HEK293 (cell line): ENCODE results near the gene TSC2.
A peak's percentile ranks its signal among the peaks of the same experiment; 100 is the strongest.

Source experiments
- CTCF ChIA-PET: fragments of 350-600 bp; formaldehyde crosslinking; extraction: SDS; loops from one replicate; lab custom pipeline; 2021; ENCODE audit warnings: antibody characterized with exemption; lab: Yijun Ruan, JAX
- POLR2A ChIA-PET: fragments of 300-600 bp; formaldehyde crosslinking; extraction: SDS; loops from one replicate; lab custom pipeline; 2020; ENCODE audit warnings: antibody characterized with exemption, inconsistent platforms; lab: Yijun Ruan, JAX
- H3K27ac ChIP-seq: fragments of 200-500 bp; sonication (Bioruptor generic); 2 replicates; pipeline ENCODE4 v1.5.1; 2014; ENCODE audit warnings: low read depth, low read length, control low read depth, inconsistent platforms; ENCODE audit errors: extremely low read depth
- H3K36me3 ChIP-seq, 2 experiments: fragments of 200-500 bp in 1 of 2; sonication (Bioruptor generic) in 1 of 2; 1 replicate in 1 of 2; 2 replicates in 1 of 2; pipeline ENCODE4 v1.5.1; 2014 to 2017; ENCODE audit warnings: inconsistent platforms in 2 of 2, low read length in 2 of 2; ENCODE audit not compliant: control insufficient read depth in 2 of 2, insufficient read depth in 1 of 2
- H3K4me1 ChIP-seq: fragments of 200-500 bp; sonication (Bioruptor generic); 2 replicates; pipeline ENCODE4 v1.5.1; 2014; ENCODE audit warnings: mild to moderate bottlenecking, low read length, inconsistent platforms; ENCODE audit not compliant: control insufficient read depth, insufficient read depth
- H3K4me3 ChIP-seq: 2 replicates; pipeline ENCODE4 v1.5.1; 2011; ENCODE audit warnings: low read depth, mild to moderate bottlenecking, control low read depth, low read length, moderate library complexity
- H3K9me3 ChIP-seq: fragments of 200-500 bp; sonication (Bioruptor generic); 2 replicates; pipeline ENCODE4 v1.5.1; 2014; ENCODE audit warnings: low read depth, low read length, inconsistent platforms; ENCODE audit not compliant: control insufficient read depth, insufficient read depth
- ATF2 ChIP-seq: fragments of 450-650 bp; formaldehyde crosslinking; IDR thresholded peaks from 2 replicates; pipeline ENCODE4 v1.5.1; 2016; ENCODE audit warnings: missing biosample characterization, missing genetic modification characterization, low read depth
- BCL11A ChIP-seq: fragments of 450-650 bp; formaldehyde crosslinking; IDR thresholded peaks from 2 replicates; pipeline ENCODE4 v1.5.1; 2016; ENCODE audit warnings: low read depth, missing biosample characterization, missing genetic modification characterization
- BCL11B ChIP-seq: fragments of 450-650 bp; formaldehyde crosslinking; IDR thresholded peaks from 2 replicates; pipeline ENCODE4 v1.5.1; 2016; ENCODE audit warnings: low read depth, missing biosample characterization, missing genetic modification characterization
- GLIS1 ChIP-seq: fragments of 450-650 bp; formaldehyde crosslinking; IDR thresholded peaks from 2 replicates; pipeline ENCODE4 v1.5.1; 2016; ENCODE audit warnings: missing biosample characterization, missing genetic modification characterization
- KLF10 ChIP-seq: fragments of 450-650 bp; IDR thresholded peaks from 2 replicates; pipeline ENCODE4 v1.5.1; 2018; ENCODE audit warnings: missing biosample characterization, mild to moderate bottlenecking, missing genetic modification characterization
- REST ChIP-seq: fragments of 450-650 bp; formaldehyde crosslinking; IDR thresholded peaks from 2 replicates; pipeline ENCODE4 v1.5.1; 2016; ENCODE audit warnings: missing biosample characterization, missing genetic modification characterization
- SP2 ChIP-seq: fragments of 450-650 bp; formaldehyde crosslinking; IDR thresholded peaks from 2 replicates; pipeline ENCODE4 v1.5.1; 2016; ENCODE audit warnings: missing biosample characterization, missing genetic modification characterization
- SP3 ChIP-seq: fragments of 450-650 bp; formaldehyde crosslinking; IDR thresholded peaks from 2 replicates; pipeline ENCODE4 v1.5.1; 2016; ENCODE audit warnings: missing biosample characterization, missing genetic modification characterization
- ZBTB11 ChIP-seq: fragments of 450-650 bp; formaldehyde crosslinking; conservative IDR thresholded peaks from 2 replicates; pipeline ENCODE4 v1.5.1; 2016; ENCODE audit warnings: low read depth, missing biosample characterization, missing genetic modification characterization
- ZBTB8A ChIP-seq: fragments of 450-650 bp; formaldehyde crosslinking; IDR thresholded peaks from 2 replicates; pipeline ENCODE4 v1.5.1; 2016; ENCODE audit warnings: missing biosample characterization, missing genetic modification characterization
- ZNF169 ChIP-seq: fragments of 450-650 bp; formaldehyde crosslinking; IDR thresholded peaks from 2 replicates; pipeline ENCODE4 v1.5.1; 2016; ENCODE audit warnings: missing biosample characterization, missing genetic modification characterization
- ZNF335 ChIP-seq: fragments of 450-650 bp; formaldehyde crosslinking; conservative IDR thresholded peaks from 2 replicates; pipeline ENCODE4 v1.5.1; 2016; ENCODE audit warnings: missing biosample characterization, missing genetic modification characterization
- ZNF449 ChIP-seq: fragments of 450-650 bp; formaldehyde crosslinking; IDR thresholded peaks from 2 replicates; pipeline ENCODE4 v1.5.1; 2017; ENCODE audit warnings: missing biosample characterization, mild to moderate bottlenecking, missing genetic modification characterization, moderate library complexity
- ZNF529 ChIP-seq: fragments of 450-650 bp; formaldehyde crosslinking; IDR thresholded peaks from 2 replicates; pipeline ENCODE4 v1.5.1; 2017; ENCODE audit warnings: missing genetic modification characterization, missing biosample characterization; ENCODE audit not compliant: insufficient replicate concordance
- ZNF549 ChIP-seq: fragments of 450-650 bp; IDR thresholded peaks from 2 replicates; pipeline ENCODE4 v1.5.1; 2018; ENCODE audit warnings: missing biosample characterization, missing genetic modification characterization, mild to moderate bottlenecking, inconsistent platforms, moderate library complexity
- ZNF571 ChIP-seq: fragments of 450-650 bp; formaldehyde crosslinking; IDR thresholded peaks from 2 replicates; pipeline ENCODE4 v1.5.0; 2017; ENCODE audit warnings: missing biosample characterization, missing genetic modification characterization
- ZNF624 ChIP-seq: fragments of 450-650 bp; formaldehyde crosslinking; IDR thresholded peaks from 2 replicates; pipeline ENCODE4 v1.5.1; 2017; ENCODE audit warnings: missing biosample characterization, missing genetic modification characterization
- ZNF792 ChIP-seq: fragments of 450-650 bp; formaldehyde crosslinking; IDR thresholded peaks from 2 replicates; pipeline ENCODE4 v1.5.1; 2016; ENCODE audit warnings: missing biosample characterization, missing genetic modification characterization

TSC2 gene

GRCh38 chr16:2026461-2027023 lies 21.2 kb upstream of the TSC2 start, which contains the start of gene NHERF2:
Gene NHERF2, plus strand, starts transcription at chr16:2026902. Its CDS starts 104 bp downstream, at chr16:2027006.
- H3K4me1 ChIP-seq = peaks cover 3% of the 10 kb centered on the region; the same call in 1 of the 2 replicates
- peak within 1 kb of the TSS; percentile 42 for H3K4me3 ChIP-seq
- CTCF ChIA-PET = interaction anchor here (1.4 to 2.1 kb wide), 2 partner anchors 10 to 114 kb away, joined by 5 to 10 read pairs; no protein-coding TSS in a partner anchor
- TF ChIP-seq KLF10 (tag by site-specific recombination) (peak; percentile 62; the same call in 1 of the 2 replicates), ZBTB11 (tag by site-specific recombination) (0 out of 2 replicates have a peak, but pooled peaks have one; percentile 12), ZNF792 (tag by site-specific recombination) (peak; percentile 97), SP3 (tag by site-specific recombination) (0 out of 2 replicates have a peak, but pooled peaks have one; percentile 42), SP2 (tag by site-specific recombination) (0 out of 2 replicates have a peak, but pooled peaks have one; percentile 16), BCL11A (no peak), ZNF529 (tag by site-specific recombination) (no peak), ZNF335 (tag by site-specific recombination) (0 out of 2 replicates have a peak, but pooled peaks have one; percentile 29), REST (tag by site-specific recombination) (no peak)
- POLR2A ChIA-PET = interaction anchor here (0.5 to 2.6 kb wide), 4 partner anchors 12 to 129 kb away, joined by 3 to 15 read pairs (median 6); partner anchors contain the start of genes NTHL1, TRAF7 and TSC2
- H3K36me3 ChIP-seq = peaks cover 0 to 4% of the 10 kb centered on the region in 2 experiments; a peak in 1 of 3 replicates
- H3K9me3 ChIP-seq = no peaks in the 10 kb centered on the region
- peak within 1 kb of the TSS; percentile 31 for H3K27ac ChIP-seq

- POLR2A ChIA-PET = interaction anchor here (0.5 to 2.6 kb wide), 5 partner anchors 11 to 128 kb away, joined by 3 to 15 read pairs (median 6); partner anchors contain the start of genes NTHL1, TRAF7 and TSC2
- Histone ChIP-seq H3K27ac (peak overlapping the region; percentile 16; the same call in 1 of the 2 replicates), H3K9me3 (no peaks in the 10 kb centered on the region), H3K4me3 (peak overlapping the region; percentile 42), H3K4me1 (peaks cover 3% of the 10 kb centered on the region; the same call in 1 of the 2 replicates), H3K36me3 (peaks cover 0 to 4% of the 10 kb centered on the region in 2 experiments; a peak in 1 of 3 replicates)
- CTCF ChIA-PET = interaction anchor here (0.5 to 2.1 kb wide), 4 partner anchors 11 to 1418 kb away, joined by 4 to 10 read pairs (median 5); no protein-coding TSS in a partner anchor
- TF ChIP-seq ZNF571 (tag by site-specific recombination) (no peak), ATF2 (no peak), ZNF169 (tag by site-specific recombination) (no peak), ZNF549 (tag by site-specific recombination) (no peak), GLIS1 (no peak), ZBTB8A (tag by site-specific recombination) (peak; percentile 27; the same call in 1 of the 2 replicates), ZNF449 (tag by site-specific recombination) (no peak), BCL11B (peak; percentile 70; the same call in 1 of the 2 replicates), ZNF624 (no peak)
Observed at GRCh38 chr16:2027024-2028010, 20.5 kb upstream of the TSC2 start.
